Subcutaneous adipose tissue (tissue), 4 donors: ENCODE measurements around the gene ADAMTS2. TPM values are rescaled to one million over a fixed set of nuclear protein-coding genes. Genes with fewer than 3 reads are reported as not detected.

Experiments
- CTCF ChIP-seq: fragments of 450-650 bp; IDR thresholded peaks from one replicate; pipeline ENCODE4 v1.5.1; 2016; ENCODE audit warnings: low read depth, mild to moderate bottlenecking, control low read depth, antibody characterized with exemption, moderate library complexity
- total RNA-seq, 4 donors: library from RNA; depleted of rRNA; stranded (reverse); fragments of >200 nt; gene quantifications; one replicate each; pipeline ENCODE4 v1.1.0, GENCODE V29; 2016

Gene ADAMTS2
- total RNA-seq, 4 donors from 2014 or later = 26.7 to 56.5 (median 46.6) TPM

- TF ChIP-seq CTCF = no peak
Measured at GRCh38 chr5:179215576-179215975, 129.7 kb downstream of the ADAMTS2 start.

GRCh38 chr5:179214678-179215077 is 130.6 kb downstream of the ADAMTS2 start:
- no peak for TF ChIP-seq CTCF

- no peak for TF ChIP-seq CTCF
Measured at GRCh38 chr5:179212870-179213269, 132.4 kb downstream of the ADAMTS2 start.

GRCh38 chr5:179211631-179212030 is 133.6 kb downstream of the ADAMTS2 start:
- TF ChIP-seq CTCF = no peak

- TF ChIP-seq CTCF = no peak
Measured at GRCh38 chr5:179211068-179211467, 134.2 kb downstream of the ADAMTS2 start.

GRCh38 chr5:179210478-179210877 is 134.8 kb downstream of the ADAMTS2 start:
- no peak for TF ChIP-seq CTCF

- no peak for TF ChIP-seq CTCF
Measured at GRCh38 chr5:179209359-179210150, 135.7 kb downstream of the ADAMTS2 start.
